GM12874 (cell line): ENCODE measurements around the gene NAT8L.

Source experiments
- CTCF ChIP-seq: IDR thresholded peaks from 2 replicates; pipeline ENCODE4 v1.5.1; 2011; ENCODE audit warnings: low read depth, mild to moderate bottlenecking, control low read depth, low read length, moderate library complexity; ENCODE audit not compliant: insufficient read depth

The NAT8L gene

GRCh38 chr4:2073808-2074481 lies 14.8 kb downstream of the NAT8L start:
- no peak for TF ChIP-seq CTCF

GRCh38 chr4:2074588-2074987 lies 15.5 kb downstream of the NAT8L start:
- TF ChIP-seq CTCF, result no peak

- no peak for TF ChIP-seq CTCF
Observed at GRCh38 chr4:2075171-2075986, 16.3 kb downstream of the NAT8L start.

- TF ChIP-seq CTCF, result no peak
Observed at GRCh38 chr4:2075987-2076907, 17.1 kb downstream of the NAT8L start.

GRCh38 chr4:2076908-2077536 lies 17.9 kb downstream of the NAT8L start:
- TF ChIP-seq CTCF, result no peak

GRCh38 chr4:2077537-2078460 lies 18.7 kb downstream of the NAT8L start:
- TF ChIP-seq CTCF, result no peak
